GM10266 (cell line): ENCODE data around the gene TACR1.

Experiments
- DNase-seq: peaks from one replicate; pipeline ENCODE4 v3.0.0; 2012; ENCODE audit errors: extremely low spot score
- TF ChIP-seq, protein P1 (sequence below): IDR thresholded peaks from 2 replicates; pipeline ENCODE4 v1.5.1; 2012; ENCODE audit warnings: mild to moderate bottlenecking, low read depth; ENCODE audit not compliant: control insufficient read depth, insufficient read depth; ENCODE audit errors: missing control alignments

Gene TACR1

DNA sequence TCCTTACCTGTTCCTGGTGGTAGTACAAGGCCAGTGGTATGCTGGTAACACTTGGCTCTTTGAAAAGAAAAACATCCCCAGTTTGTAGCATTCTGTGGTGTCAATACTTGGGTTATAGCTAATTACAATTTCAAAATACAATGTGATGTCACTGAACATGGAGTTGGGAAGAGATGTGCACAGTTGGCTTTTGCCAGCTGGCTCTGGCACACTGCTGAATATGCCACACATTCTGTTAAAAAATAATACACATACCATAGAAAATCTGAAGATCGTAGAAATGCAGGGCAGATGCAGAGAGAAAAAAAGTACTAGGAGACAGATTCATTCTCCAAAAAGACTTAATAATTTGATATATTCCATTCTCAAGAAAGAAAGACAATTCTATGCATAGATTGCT, 101.5 kb downstream of the TACR1 start:
- TF ChIP-seq, protein P1, sequence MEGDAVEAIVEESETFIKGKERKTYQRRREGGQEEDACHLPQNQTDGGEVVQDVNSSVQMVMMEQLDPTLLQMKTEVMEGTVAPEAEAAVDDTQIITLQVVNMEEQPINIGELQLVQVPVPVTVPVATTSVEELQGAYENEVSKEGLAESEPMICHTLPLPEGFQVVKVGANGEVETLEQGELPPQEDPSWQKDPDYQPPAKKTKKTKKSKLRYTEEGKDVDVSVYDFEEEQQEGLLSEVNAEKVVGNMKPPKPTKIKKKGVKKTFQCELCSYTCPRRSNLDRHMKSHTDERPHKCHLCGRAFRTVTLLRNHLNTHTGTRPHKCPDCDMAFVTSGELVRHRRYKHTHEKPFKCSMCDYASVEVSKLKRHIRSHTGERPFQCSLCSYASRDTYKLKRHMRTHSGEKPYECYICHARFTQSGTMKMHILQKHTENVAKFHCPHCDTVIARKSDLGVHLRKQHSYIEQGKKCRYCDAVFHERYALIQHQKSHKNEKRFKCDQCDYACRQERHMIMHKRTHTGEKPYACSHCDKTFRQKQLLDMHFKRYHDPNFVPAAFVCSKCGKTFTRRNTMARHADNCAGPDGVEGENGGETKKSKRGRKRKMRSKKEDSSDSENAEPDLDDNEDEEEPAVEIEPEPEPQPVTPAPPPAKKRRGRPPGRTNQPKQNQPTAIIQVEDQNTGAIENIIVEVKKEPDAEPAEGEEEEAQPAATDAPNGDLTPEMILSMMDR = no peak
- no peak for DNase-seq

DNA sequence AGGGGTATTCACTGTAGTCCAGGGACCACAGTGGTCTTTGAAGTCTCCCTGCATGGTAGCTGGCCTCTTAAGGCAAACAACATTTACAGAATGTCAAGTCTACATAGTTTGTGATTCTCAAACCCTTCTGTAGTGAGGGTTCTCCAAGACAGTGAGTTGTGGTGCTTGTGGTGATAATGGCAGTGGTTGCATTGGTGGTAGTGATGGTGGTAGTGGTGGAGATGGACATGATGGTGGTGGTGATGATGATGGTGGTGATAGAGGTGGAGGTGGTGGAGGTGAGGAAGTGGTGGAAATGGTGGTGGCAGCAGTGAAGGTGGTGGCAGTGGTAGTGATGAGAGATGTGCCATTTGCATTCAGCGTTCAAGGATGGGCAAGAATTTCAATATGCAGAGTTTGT, 104.9 kb downstream of the TACR1 start:
- TF ChIP-seq, protein P1 = no peak
- DNase-seq = no peak

DNA sequence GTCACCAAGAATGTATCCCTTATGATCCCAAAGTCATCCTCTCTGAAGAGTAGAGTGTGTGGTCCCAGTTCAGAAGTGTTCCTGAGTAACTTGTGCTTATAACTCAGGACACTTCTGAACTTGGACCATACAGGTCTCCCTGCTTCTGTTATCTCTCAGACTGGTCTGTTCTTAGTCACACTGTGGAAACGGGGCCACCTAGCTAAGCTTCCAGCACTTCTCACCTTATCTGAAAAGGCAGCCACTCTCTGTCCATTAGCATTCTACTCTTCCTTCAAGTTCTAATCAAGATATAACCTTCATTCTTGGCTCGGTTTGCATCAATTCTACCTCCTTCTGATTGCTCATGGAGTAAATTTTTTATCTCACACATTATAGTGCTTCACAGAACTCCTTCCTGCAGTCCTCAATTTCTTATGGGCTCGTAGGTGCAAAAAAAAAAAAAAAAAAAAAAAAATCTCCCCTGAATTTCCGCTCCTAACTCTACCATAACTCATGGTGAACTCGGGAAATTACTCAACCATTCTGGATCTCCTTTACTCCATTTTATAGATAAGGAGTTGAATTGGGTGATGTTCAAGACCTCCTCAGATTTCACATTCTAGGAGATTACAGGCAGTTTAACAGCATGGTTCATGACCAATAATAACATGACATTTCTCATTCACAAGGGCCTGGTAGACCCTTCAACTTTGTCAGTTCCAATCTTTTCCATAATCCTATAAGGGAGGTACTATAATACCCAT, 108.4 kb downstream of the TACR1 start:
- no peak for DNase-seq
- TF ChIP-seq, protein P1 = no peak

DNA sequence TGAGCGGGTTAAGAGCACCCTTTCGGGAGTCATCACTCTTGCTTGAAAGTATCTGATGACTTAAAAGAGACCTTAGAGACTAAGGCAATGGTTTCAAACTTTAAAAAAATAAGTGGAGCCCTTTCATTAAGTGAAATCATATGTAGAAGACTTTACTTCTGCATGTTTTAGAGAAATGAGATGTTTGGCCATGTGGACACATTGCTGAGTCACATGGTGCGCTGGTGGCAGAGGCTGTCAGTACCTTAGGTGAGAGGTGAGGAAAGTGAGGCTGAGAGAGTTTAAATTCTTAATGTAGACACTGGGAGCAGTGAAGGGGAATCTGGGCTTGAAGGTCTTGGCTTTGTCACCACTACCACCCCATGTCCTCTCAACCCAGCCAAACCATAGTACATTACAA, 109.8 kb downstream of the TACR1 start:
- TF ChIP-seq, protein P1 = no peak
- DNase-seq = no peak

DNA sequence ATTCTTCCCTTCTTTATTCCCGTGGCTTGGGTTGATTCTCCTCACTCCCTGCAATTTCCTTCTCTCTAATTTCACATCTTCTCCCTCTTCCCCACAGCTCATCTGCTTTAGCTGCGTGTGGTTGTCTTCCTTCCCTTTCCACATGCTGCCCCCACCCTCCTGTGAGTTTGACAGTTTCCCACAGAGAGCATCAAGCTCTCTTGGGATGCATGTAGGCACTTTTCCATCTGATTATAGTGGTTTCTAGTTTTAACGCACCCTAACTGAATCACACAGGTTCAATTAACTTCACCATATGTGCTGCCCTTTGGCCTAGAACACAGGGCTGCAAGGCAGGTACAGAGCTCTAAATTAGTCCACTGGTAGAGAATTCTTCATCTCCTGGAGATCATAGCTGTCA, 110.5 kb downstream of the TACR1 start:
- TF ChIP-seq, protein P1 = no peak
- DNase-seq = no peak

DNA sequence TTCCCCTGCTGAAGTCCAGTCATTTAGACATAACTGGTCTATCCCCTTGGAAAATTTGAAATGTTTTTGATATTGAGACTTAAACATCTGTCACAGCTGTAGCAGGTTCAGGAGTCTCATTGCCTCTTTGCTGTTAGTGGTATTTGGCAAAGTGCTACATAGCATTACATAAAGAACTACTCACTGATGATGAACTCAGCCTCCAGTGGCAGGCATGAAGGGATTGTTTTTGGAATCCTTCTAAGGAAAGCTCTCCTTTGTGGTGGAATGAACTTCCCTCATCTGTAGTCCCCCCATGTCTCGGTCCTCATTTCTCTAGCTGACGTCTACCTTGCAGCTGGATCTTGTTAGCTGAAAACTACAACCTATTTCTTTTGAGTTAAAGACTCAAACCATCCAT, 111.6 kb downstream of the TACR1 start:
- TF ChIP-seq, protein P1 = no peak
- no peak for DNase-seq

DNA sequence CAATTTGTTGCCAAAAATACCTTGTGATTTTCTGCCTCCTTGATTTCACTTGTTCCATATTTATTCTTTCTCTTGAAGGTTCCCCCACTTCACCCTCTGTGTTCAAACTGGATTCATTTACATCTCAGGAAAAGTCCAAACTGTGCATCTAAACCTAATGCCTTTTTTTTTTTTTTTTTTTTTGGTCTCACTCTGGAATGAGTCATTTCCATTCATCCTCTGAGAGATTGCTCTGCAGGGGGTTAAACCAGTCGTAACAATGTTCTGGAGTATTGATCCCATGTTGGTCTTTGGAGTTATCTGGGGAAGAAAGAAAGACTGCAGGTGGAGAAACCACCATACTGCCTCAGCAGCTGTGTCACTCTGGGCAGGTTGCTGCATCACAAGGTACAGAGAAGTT, 119.7 kb downstream of the TACR1 start:
- TF ChIP-seq, protein P1 = no peak
- DNase-seq = no peak
